Tibial nerve (tissue), 4 donors: ENCODE results near the gene ARHGEF28.

ENCODE experiments used
- CTCF ChIP-seq, 5 experiments: fragments of 200-600 bp in 3 of 5; fragments of 450-650 bp in 2 of 5; sonication (generic) in 3 of 5; IDR thresholded peaks; one replicate each; pipeline ENCODE4 v1.5.1; 2016 to 2019; ENCODE audit warnings: antibody characterized with exemption in 5 of 5, mild to moderate bottlenecking in 3 of 5, moderate library complexity in 2 of 5
- EP300 ChIP-seq, 2 donors: sonication (generic); formaldehyde crosslinking; IDR thresholded peaks; one replicate each; pipeline ENCODE4 v1.6.1; 2017; ENCODE audit warnings: antibody characterized with exemption in 2 of 2, mild to moderate bottlenecking in 1 of 2
- POLR2A ChIP-seq, 2 donors: fragments of 450-650 bp; IDR thresholded peaks; one replicate each; pipeline ENCODE4 v1.6.1; 2017; ENCODE audit warnings: antibody characterized with exemption in 2 of 2, mild to moderate bottlenecking in 2 of 2, moderate library complexity in 2 of 2

DNA sequence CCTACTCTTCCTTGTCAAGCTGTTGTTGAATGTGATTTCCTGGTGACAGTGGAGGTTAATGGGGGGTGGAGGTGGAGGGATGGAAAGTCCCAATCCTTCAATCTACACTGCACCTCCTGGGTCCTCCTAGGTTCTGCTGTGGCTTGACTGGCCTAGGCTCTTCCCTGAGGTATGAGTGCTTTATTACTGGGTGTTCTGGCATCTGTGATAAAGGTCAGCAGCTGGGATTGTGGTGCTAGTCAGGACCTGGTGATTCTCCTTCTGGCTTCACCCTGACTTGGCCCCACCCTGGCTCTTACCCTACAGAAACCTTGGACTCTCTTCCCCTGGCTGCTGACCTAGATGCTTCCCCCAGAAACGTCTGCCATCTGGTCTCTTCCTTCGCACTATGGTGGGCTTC, 194.3 kb downstream of the ARHGEF28 start:
- TF ChIP-seq CTCF (IDR thresholded peaks at IDR 0.05) (no peak), POLR2A (IDR thresholded peaks at IDR 0.05) (no peak), EP300 (IDR thresholded peaks at IDR 0.05) (no peak)
